Endometrium (tissue), 2 donors: ENCODE results near the gene AK9.
"Not testable (repeated sequence)": the region's sequence is repeated elsewhere in the genome, so short reads cannot be mapped to it uniquely, and the experiment has no call there.

Source experiments
- FAIRE-seq: peaks from 2 replicates; lab custom pipeline; 2012; peaks lifted over from hg19 to GRCh38; lab: Jason Lieb, UNC
- donor health status: control.
- donor health status: control.

The AK9 gene

GRCh38 chr6:109690737-109691621 is at the start of gene AK9, which contains the start of gene FIG4:
AK9 (minus strand) TSS chr6:109691202; CDS start chr6:109675745, 15,457 bp downstream.
FIG4 (plus strand) TSS chr6:109691296; CDS start chr6:109691436, 140 bp downstream.
- FAIRE-seq = peak; percentile 95

- FAIRE-seq = no peak
Observed at GRCh38 chr6:109740787-109741186, 49.8 kb upstream of the AK9 start.

GRCh38 chr6:109739686-109740085 is 48.7 kb upstream of the AK9 start:
- no peak for FAIRE-seq

GRCh38 chr6:109738667-109739066 is 47.7 kb upstream of the AK9 start:
- no peak for FAIRE-seq

GRCh38 chr6:109738255-109738654 is 47.3 kb upstream of the AK9 start:
- FAIRE-seq = no peak

GRCh38 chr6:109736273-109737025 is 45.4 kb upstream of the AK9 start:
- FAIRE-seq = no peak

GRCh38 chr6:109725250-109725649 is 34.2 kb upstream of the AK9 start:
- not testable (repeated sequence) for FAIRE-seq

GRCh38 chr6:109722564-109723254 is 31.7 kb upstream of the AK9 start:
- FAIRE-seq = peak; percentile 82

- no peak for FAIRE-seq
Observed at GRCh38 chr6:109722011-109722410, 31.0 kb upstream of the AK9 start.

GRCh38 chr6:109720311-109720710 is 29.3 kb upstream of the AK9 start:
- FAIRE-seq = no peak

GRCh38 chr6:109718991-109719390 is 28.0 kb upstream of the AK9 start:
- no peak for FAIRE-seq

GRCh38 chr6:109717971-109718370 is 27.0 kb upstream of the AK9 start:
- FAIRE-seq = no peak

GRCh38 chr6:109715616-109716015 is 24.6 kb upstream of the AK9 start:
- FAIRE-seq = no peak

GRCh38 chr6:109714611-109715010 is 23.6 kb upstream of the AK9 start:
- no peak for FAIRE-seq

- FAIRE-seq = no peak
Observed at GRCh38 chr6:109714166-109714565, 23.2 kb upstream of the AK9 start.

- no peak for FAIRE-seq
Observed at GRCh38 chr6:109713097-109713496, 22.1 kb upstream of the AK9 start.

- not testable (repeated sequence) for FAIRE-seq
Observed at GRCh38 chr6:109708099-109708498, 17.1 kb upstream of the AK9 start.

GRCh38 chr6:109706513-109706912 is 15.5 kb upstream of the AK9 start:
- FAIRE-seq = no peak

- FAIRE-seq = peak; percentile 94
Observed at GRCh38 chr6:109705258-109705657, 14.3 kb upstream of the AK9 start.

- no peak for FAIRE-seq
Observed at GRCh38 chr6:109702791-109703190, 11.8 kb upstream of the AK9 start.

- no peak for FAIRE-seq
Observed at GRCh38 chr6:109701774-109702173, 10.8 kb upstream of the AK9 start.

- no peak for FAIRE-seq
Observed at GRCh38 chr6:109701221-109701620, 10.2 kb upstream of the AK9 start.

GRCh38 chr6:109696355-109696754 is 5.4 kb upstream of the AK9 start:
- no peak for FAIRE-seq
